ENCODE results near the gene YTHDF2.

The YTHDF2 gene

GRCh38 chr1:28801461-28801860 lies 64.7 kb downstream of the YTHDF2 start:
- DNase-seq (ENCODE audit: low spot score) = no peak

DNA sequence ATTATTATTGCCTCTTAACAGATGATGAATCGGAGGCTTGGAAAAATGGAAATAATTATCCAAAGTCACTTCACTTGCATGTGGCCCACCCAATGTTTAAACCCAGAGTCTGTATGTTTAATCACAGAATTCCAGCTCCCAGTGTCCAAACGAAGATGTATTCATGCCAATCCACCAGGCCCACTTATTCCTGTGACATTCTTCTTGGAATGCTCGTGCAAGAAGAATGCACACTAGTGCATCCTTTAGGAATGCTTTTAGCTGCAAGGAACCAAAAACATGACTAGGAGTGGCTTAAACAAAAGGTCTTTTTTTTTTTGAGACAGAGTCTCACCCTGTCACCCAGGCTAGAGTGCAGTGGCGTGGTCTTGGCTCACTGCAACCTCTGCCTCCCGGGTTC lies 66.3 kb downstream of the YTHDF2 start:
- DNase-seq (ENCODE audit: low spot score) = no peak

DNA sequence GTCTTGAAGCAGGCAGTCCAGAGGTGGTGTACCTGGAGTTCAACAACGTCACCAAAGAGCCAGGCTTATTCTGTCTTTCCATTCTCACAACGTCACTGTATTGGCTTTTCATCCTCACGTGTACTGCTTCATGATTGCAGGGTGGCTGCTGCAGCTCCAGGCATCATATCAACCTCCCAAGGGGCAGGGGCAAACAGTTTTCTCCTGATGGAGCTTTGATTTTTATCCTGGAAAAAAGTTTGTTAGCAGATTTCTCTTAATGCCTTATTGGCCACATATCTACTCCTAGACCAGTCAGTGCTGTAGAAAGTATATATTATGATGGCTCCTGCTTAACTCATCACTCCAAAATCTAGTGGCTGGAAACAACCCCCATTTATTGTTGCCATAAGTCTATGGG lies 66.9 kb downstream of the YTHDF2 start:
- DNase-seq (ENCODE audit: low spot score) = no peak

DNA sequence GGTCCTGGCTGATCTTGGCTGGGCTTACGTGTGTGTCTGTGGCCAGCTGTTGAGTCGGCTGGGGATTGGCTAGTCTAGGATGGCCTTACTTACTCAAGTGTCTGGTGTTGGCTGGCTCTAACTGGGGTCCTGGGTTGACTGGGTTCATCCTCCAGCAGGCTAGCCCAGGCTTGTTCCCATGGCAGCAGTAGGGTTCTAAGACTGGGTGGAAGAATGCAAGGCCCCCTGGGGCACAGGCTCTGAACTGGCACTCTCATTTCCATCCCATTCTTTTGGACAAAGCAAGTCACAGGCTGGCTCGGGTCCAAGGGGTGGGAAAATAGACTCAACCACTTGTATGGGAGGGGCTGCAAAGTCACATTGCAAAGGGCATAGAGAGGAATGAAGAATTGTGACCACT lies 67.3 kb downstream of the YTHDF2 start:
- no peak for DNase-seq (ENCODE audit: low spot score)

DNA sequence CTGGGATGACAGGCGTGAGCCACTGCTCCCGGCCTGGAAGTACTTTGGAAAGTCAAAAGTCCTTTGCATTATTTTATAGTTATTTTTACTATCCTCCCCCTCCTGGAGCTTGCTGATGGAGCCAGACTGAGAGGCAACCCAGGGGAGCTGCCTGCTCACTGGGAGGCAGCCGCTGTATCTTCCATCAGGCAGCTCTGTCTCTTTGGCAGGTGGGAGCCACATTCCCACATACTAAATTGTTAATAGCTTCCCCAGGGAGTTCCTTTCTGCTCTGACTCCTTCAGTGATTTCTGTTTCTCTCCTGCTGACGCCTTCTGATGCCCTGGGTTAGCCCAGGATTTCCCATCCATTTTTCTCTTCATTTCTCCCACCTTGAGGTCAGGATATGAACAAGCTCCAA lies 70.3 kb downstream of the YTHDF2 start:
- DNase-seq (ENCODE audit: low spot score) = no peak

DNA sequence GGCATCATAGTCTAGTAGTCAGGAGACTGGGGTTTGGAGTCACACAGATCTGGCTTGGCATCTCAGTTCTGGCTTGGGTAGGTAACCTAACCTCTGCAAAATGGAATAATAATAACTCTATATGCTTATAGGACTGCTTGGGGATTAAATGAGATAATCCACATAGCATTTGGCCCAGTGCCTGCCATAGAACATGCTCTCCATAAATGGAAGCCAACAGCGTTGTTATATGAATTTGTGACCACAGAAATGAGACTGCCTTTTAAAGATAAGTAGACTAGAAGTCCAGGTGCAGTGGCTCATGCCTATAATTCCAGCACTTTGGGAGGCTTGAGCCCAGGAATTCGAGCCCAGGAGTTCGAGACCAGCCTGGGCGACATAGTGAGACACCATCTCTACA lies 71.2 kb downstream of the YTHDF2 start:
- DNase-seq (ENCODE audit: low spot score) = no peak

DNA sequence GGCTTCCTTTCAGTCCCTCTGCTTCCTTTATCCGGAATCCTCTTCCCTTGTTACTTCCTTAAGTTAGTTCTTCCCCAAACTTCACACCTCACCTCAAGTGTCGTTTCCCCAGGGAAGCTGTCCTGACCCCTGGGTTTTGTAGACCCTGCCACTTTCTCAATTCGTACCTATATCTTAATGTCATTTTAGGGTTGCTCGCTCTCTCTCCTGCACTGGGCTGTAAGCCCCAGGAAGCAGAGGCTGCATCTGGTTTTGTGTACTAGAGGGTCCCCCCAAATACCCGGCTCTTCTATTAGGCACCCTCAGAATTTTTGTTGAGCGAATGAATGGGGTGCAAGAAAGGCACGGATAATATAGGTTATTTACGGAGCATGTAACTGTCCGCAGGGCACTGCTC lies 74.6 kb downstream of the YTHDF2 start:
- no peak for DNase-seq (ENCODE audit: low spot score)

DNA sequence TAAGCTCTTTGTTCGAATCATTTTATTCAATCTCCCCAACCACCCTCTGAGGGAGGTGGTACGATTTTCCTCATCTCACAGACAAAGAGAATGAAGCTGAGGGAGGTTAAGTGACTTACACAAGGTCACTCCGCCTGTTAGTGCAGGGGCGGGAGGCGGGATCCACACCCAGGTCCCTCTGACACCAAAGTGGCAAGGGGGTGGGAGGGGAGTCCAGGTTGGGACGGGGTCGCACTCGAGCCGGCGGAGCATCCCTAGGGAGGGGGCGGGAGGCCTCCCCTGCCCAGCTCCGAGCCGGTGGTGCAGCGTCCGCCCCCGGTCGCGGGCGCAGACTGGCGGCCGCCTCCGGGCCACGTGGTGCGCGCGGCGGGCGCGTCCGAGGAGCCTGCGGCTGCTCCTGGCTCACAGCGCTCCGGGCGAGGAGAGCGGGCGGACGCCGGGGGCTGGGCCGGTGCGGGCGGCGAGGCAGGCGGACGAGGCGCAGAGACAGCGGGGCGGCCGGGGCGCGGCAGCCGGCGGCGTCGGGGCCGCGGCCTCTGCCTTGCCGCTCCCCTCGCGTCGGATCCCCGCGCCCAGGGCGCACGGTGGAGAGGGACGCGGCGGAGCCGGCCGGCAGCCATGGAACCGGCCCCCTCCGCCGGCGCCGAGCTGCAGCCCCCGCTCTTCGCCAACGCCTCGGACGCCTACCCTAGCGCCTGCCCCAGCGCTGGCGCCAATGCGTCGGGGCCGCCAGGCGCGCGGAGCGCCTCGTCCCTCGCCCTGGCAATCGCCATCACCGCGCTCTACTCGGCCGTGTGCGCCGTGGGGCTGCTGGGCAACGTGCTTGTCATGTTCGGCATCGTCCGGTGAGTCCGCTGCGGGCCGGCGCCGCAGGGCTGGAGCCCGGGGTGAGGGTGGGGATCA lies 75.3 kb downstream of the YTHDF2 start, which contains the start of gene OPRD1:
Gene OPRD1 (plus strand): TSS at position 405 of the 903 bp plus-strand sequence. CDS start 214 bp downstream, at position 619.
- DNase-seq (ENCODE audit: low spot score) = no peak

DNA sequence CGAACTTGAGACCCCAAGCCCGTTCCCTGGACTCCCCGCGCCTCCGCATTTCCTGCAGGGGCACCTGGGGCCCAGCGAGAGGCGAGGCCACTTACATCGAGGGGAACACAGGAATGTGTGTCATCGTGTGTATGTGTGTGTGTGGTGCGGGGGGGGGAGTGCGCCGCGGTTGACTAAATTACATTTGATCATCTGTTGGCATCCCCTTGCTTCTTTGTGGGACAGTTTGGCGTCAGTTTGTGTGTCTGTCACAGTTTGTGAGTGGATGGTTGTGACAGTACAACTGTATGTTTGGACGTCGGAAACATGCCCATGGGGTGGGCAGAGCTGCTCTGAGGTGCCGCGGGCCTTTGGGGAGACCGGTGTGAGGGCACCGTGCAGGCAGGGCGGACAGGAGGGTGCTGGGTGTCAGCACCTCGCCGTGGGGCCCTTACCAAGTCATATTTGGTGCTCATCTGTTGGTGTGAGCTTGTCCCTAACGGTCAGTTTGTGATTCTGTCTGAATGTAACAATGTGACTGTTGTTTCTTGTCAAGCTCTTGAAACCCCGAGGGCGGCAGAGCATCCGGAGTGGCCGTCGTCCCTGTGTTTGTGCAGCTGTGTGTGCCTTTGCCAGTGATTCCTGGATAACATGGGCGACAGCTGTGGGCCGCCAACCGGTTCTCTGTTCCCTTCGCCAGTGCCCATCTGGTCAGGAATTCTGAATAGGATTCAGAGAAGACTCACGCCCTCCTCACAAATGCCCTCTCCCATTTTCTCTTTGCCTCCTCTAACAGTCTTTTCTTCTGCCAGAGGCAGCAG lies 76.1 kb downstream of the YTHDF2 start:
- no peak for DNase-seq (ENCODE audit: low spot score)

- DNase-seq (ENCODE audit: low spot score) = no peak
These were observed 77.3 kb downstream of the YTHDF2 start for GRCh38 chr1:28813931-28814465.

GRCh38 chr1:28815533-28816185 lies 78.9 kb downstream of the YTHDF2 start:
- DNase-seq (ENCODE audit: low spot score) = no peak

- no peak for DNase-seq (ENCODE audit: low spot score)
These were observed 80.4 kb downstream of the YTHDF2 start for GRCh38 chr1:28817133-28817532.

- DNase-seq (ENCODE audit: low spot score) = no peak
These were observed 82.3 kb downstream of the YTHDF2 start for GRCh38 chr1:28819020-28819419.

All from NAMALWA (cell line).